ENCODE measurements around the gene ARHGAP18.

DNA sequence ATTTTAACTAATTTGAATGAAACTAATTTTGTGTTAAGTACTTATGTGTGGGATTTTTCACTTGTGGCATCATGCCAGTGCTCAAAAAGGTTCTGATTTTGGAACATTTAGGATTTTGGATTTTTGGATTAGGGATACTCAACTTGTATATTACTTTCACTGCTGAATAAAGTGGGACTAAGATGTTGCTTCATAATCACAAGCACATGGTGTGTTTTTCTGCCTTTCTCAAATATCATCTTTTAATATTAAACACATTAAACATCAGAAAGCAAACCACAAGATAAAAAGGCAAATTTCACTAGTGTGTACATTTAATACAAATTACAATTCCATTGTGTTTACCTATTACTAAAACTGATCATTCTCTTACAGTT lies 89.8 kb downstream of the ARHGAP18 start:
- TF ChIP-seq, protein P1, sequence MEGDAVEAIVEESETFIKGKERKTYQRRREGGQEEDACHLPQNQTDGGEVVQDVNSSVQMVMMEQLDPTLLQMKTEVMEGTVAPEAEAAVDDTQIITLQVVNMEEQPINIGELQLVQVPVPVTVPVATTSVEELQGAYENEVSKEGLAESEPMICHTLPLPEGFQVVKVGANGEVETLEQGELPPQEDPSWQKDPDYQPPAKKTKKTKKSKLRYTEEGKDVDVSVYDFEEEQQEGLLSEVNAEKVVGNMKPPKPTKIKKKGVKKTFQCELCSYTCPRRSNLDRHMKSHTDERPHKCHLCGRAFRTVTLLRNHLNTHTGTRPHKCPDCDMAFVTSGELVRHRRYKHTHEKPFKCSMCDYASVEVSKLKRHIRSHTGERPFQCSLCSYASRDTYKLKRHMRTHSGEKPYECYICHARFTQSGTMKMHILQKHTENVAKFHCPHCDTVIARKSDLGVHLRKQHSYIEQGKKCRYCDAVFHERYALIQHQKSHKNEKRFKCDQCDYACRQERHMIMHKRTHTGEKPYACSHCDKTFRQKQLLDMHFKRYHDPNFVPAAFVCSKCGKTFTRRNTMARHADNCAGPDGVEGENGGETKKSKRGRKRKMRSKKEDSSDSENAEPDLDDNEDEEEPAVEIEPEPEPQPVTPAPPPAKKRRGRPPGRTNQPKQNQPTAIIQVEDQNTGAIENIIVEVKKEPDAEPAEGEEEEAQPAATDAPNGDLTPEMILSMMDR (conservative IDR thresholded peaks at IDR 0.05; ENCODE audit: low read length): no peak
- no peak for TF ChIP-seq EZH2phosphoT487 (IDR thresholded peaks at IDR 0.05; ENCODE audit: borderline replicate concordance)
